ENCODE measurements around the gene VPS37C.

- TF ChIP-seq ZFX (CRISPR knock-in tag; IDR thresholded peaks at IDR 0.05; ENCODE audit: low read depth) (no peak), ZNF740 (CRISPR knock-in tag; IDR thresholded peaks at IDR 0.05) (no peak), ZSCAN30 (CRISPR knock-in tag; IDR thresholded peaks at IDR 0.05) (no peak), ZNF580 (CRISPR knock-in tag; IDR thresholded peaks at IDR 0.05; ENCODE audit: borderline replicate concordance, low read depth) (no peak), CBFB (CRISPR knock-in tag; IDR thresholded peaks at IDR 0.05) (no peak), ZBTB8A (CRISPR knock-in tag; IDR thresholded peaks at IDR 0.05; ENCODE audit: borderline replicate concordance, low read depth) (no peak), FOXO1 (CRISPR knock-in tag; IDR thresholded peaks at IDR 0.05) (no peak), RNF2 (conservative IDR thresholded peaks at IDR 0.05; ENCODE audit: low read depth) (no peak), BRCA1 (CRISPR knock-in tag; IDR thresholded peaks at IDR 0.05) (no peak), ZNF552 (CRISPR knock-in tag; IDR thresholded peaks at IDR 0.05; ENCODE audit: borderline replicate concordance) (no peak), SMAD3 (CRISPR knock-in tag; IDR thresholded peaks at IDR 0.05) (no peak), FOSL1 (CRISPR knock-in tag; IDR thresholded peaks at IDR 0.05; ENCODE audit: borderline replicate concordance) (no peak), RBFOX2 (IDR thresholded peaks at IDR 0.05; ENCODE audit: low read depth, low read length) (no peak)
Measured at GRCh38 chr11:61083601-61084147, 77.6 kb downstream of the VPS37C start.

Measured in HepG2 (cell line).